DND-41 (cell line): Measurements from ENCODE around the gene ZNF578.
"Not testable (repeated sequence)": the region's sequence is repeated elsewhere in the genome, so short reads cannot be mapped to it uniquely, and the experiment has no call there.

Experiments used
- ATAC-seq: fragments of 200-7000 bp; cut with Tn5 transposase; 3 replicates; pipeline ENCODE4 v1.9.1; 2021; ENCODE audit warnings: low read depth; ENCODE audit not compliant: insufficient read depth
- DNase-seq: peaks from one replicate; pipeline ENCODE4 v3.0.0-alpha.2; 2020
- H2AFZ ChIP-seq: 2 replicates; pipeline ENCODE4 v1.6.0; 2012; ENCODE audit warnings: low read depth, low read length
- H3K27ac ChIP-seq: 2 replicates; pipeline ENCODE4 v1.5.1; 2012; ENCODE audit warnings: low read length, inconsistent platforms
- H3K27me3 ChIP-seq: fragments of 200-600 bp; sonication (generic); 2 replicates; pipeline ENCODE4 v1.6.0; 2012; ENCODE audit warnings: low read length, mild to moderate bottlenecking, inconsistent platforms; ENCODE audit not compliant: insufficient read depth, poor library complexity
- H3K36me3 ChIP-seq: 2 replicates; pipeline ENCODE4 v1.5.1; 2012; ENCODE audit warnings: low read length, inconsistent platforms; ENCODE audit not compliant: insufficient read depth
- H3K4me1 ChIP-seq: 2 replicates; pipeline ENCODE4 v1.5.1; 2012; ENCODE audit warnings: mild to moderate bottlenecking, low read length; ENCODE audit not compliant: insufficient read depth
- H3K4me2 ChIP-seq: 2 replicates; pipeline ENCODE4 v1.6.0; 2012; ENCODE audit warnings: mild to moderate bottlenecking, moderate library complexity, low read length, inconsistent platforms; ENCODE audit not compliant: insufficient read depth
- H3K4me3 ChIP-seq, 2 experiments: fragments of 200-600 bp in 1 of 2; shearing (Covaris generic) in 1 of 2; 2 replicates each; pipeline ENCODE4 v1.5.1; 2012 to 2016; ENCODE audit warnings: inconsistent platforms in 2 of 2, low read length in 2 of 2, mild to moderate bottlenecking in 2 of 2, low read depth in 1 of 2, moderate library complexity in 1 of 2
- H3K79me2 ChIP-seq: 2 replicates; pipeline ENCODE4 v1.6.0; 2012; ENCODE audit warnings: low read length, inconsistent platforms; ENCODE audit not compliant: insufficient read depth
- H3K9ac ChIP-seq: 2 replicates; pipeline ENCODE4 v1.6.0; 2012; ENCODE audit warnings: low read depth, mild to moderate bottlenecking, inconsistent platforms, low read length, moderate library complexity
- H3K9me3 ChIP-seq: 2 replicates; pipeline ENCODE4 v1.5.1; 2012; ENCODE audit warnings: low read length, moderate library complexity, mild to moderate bottlenecking, inconsistent platforms; ENCODE audit not compliant: insufficient read depth, severe bottlenecking
- H4K20me1 ChIP-seq: 2 replicates; pipeline ENCODE4 v1.6.0; 2012; ENCODE audit warnings: low read length; ENCODE audit not compliant: insufficient read depth
- EZH2 ChIP-seq: IDR thresholded peaks from 3 replicates; pipeline ENCODE4 v1.6.1; 2012; ENCODE audit warnings: borderline replicate concordance, low read depth, mild to moderate bottlenecking, moderate library complexity, low read length, inconsistent platforms; ENCODE audit not compliant: severe bottlenecking
- TF ChIP-seq, protein P1 (sequence below): IDR thresholded peaks from 2 replicates; pipeline ENCODE4 v1.5.1; 2012; ENCODE audit warnings: borderline replicate concordance, low read length, moderate library complexity, mild to moderate bottlenecking; ENCODE audit not compliant: poor library complexity, severe bottlenecking; ENCODE audit errors: extremely low read depth

The ZNF578 gene

DNA sequence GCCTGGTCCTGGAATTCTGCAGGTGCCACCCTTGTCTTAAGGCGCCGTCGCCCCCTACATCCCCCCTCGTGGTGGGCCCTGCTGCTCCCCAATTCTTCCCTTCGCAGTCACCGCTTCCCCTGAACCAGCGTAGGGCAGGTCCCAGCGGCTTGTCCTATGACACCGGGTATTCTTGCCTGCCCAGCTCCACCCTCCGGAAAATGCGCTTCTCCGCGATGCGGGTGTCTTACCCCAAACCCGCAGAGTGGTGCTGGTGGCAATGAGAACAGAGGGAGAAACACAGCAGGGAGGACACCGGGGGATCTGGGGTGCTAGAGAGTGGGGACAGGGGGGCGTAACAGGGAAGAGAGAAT lies 83.1 kb downstream of the ZNF578 start:
- H4K20me1 ChIP-seq = peaks cover 14% of the 10 kb centered on the region; the same call in 1 of the 2 replicates
- peak overlapping the region; percentile 75 for H3K9ac ChIP-seq
- no peaks in the 10 kb centered on the region for H3K9me3 ChIP-seq
- H3K4me2 ChIP-seq = peak overlapping the region; percentile 95
- TF ChIP-seq, protein P1, sequence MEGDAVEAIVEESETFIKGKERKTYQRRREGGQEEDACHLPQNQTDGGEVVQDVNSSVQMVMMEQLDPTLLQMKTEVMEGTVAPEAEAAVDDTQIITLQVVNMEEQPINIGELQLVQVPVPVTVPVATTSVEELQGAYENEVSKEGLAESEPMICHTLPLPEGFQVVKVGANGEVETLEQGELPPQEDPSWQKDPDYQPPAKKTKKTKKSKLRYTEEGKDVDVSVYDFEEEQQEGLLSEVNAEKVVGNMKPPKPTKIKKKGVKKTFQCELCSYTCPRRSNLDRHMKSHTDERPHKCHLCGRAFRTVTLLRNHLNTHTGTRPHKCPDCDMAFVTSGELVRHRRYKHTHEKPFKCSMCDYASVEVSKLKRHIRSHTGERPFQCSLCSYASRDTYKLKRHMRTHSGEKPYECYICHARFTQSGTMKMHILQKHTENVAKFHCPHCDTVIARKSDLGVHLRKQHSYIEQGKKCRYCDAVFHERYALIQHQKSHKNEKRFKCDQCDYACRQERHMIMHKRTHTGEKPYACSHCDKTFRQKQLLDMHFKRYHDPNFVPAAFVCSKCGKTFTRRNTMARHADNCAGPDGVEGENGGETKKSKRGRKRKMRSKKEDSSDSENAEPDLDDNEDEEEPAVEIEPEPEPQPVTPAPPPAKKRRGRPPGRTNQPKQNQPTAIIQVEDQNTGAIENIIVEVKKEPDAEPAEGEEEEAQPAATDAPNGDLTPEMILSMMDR = no peak
- no peak for TF ChIP-seq EZH2
- H3K4me1 ChIP-seq = peaks cover 37% of the 10 kb centered on the region
- H3K79me2 ChIP-seq = peaks cover 86% of the 10 kb centered on the region
- peak overlapping the region; percentile 85 for H2AFZ ChIP-seq
- peak overlapping the region; percentile 48 to 75 for H3K4me3 ChIP-seq
- peak; percentile 59 for ATAC-seq
- H3K27ac ChIP-seq = peak overlapping the region; percentile 89
- no peaks in the 10 kb centered on the region for H3K27me3 ChIP-seq
- peak; percentile 73 for DNase-seq
- peaks cover 12% of the 10 kb centered on the region for H3K36me3 ChIP-seq

DNA sequence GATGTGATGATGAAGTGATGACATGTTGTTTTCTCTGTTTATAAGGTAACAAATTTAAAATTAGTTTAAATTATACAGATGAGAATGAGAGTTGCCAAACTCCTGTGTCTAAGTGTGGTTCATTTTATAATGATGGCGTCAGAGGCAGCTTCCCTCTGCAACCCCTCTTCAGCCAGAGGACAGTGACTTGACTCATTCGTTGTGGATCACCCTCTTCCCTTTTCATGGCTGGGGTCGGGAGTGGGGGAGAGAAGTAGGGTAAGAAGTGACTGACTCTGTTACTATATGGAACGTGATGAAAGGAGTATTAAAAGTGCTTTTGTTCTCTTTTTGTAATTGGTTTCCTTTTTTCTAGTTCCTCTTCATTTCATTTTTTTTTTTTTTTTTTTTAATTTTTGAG lies 85.5 kb downstream of the ZNF578 start:
- ATAC-seq, H3K4me2 ChIP-seq, H3K27me3 ChIP-seq, H3K9ac ChIP-seq, H3K4me3 ChIP-seq, DNase-seq, H3K9me3 ChIP-seq, H3K27ac ChIP-seq, H2AFZ ChIP-seq: not testable (repeated sequence)
- peaks cover 17% of the 10 kb centered on the region for H3K36me3 ChIP-seq
- peaks cover 84% of the 10 kb centered on the region for H3K79me2 ChIP-seq
- peaks cover 18% of the 10 kb centered on the region; the same call in 1 of the 2 replicates for H4K20me1 ChIP-seq
- peaks cover 39% of the 10 kb centered on the region for H3K4me1 ChIP-seq

DNA sequence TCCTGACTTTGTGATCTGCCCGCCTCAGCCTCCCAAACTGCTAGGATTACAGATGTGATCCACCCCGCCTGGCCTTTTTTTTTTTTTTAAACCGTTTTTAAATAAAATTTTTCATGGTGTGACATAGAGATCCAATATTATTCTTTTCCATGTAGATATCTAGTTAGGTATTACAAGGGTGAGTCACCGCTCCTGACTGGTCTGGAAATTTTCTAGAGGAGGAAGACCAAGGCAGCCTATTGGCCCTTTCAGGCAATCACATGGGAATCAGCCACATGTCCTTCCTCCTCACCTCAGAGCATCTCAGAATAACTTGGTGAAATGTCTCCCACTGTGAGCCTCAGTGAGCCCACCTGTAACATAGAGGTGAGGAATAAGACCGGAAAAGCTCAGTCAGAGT lies 87.8 kb downstream of the ZNF578 start:
- not testable (repeated sequence) for H3K4me2 ChIP-seq, ATAC-seq, DNase-seq, H3K27ac ChIP-seq, H3K4me3 ChIP-seq, H3K9me3 ChIP-seq, H2AFZ ChIP-seq, H3K27me3 ChIP-seq, H3K9ac ChIP-seq
- Histone ChIP-seq H3K4me1 (peaks cover 20% of the 10 kb centered on the region), H3K36me3 (peaks cover 36% of the 10 kb centered on the region), H3K79me2 (peaks cover 85% of the 10 kb centered on the region), H4K20me1 (peaks cover 15% of the 10 kb centered on the region; the same call in 1 of the 2 replicates)

DNA sequence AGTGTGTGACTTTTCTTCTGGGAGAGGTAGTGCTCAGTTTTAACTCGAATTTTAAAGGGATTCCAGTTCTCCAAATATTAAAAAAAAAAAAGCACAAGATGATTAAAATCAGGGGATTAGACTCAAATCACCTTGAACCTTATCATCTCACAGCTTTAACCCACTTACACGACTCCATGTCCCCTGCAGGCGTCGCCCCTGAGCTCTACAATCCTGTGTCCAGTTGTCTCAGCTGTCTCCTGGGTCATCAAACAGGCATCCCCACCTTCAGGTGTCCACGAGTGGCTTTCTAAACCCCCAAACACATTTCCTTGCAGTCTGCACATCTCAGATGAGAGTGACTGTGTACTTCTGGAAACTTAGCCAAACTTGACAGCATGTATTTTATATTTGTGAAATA lies 88.3 kb downstream of the ZNF578 start:
- Histone ChIP-seq H3K4me1 (peaks cover 17% of the 10 kb centered on the region), H3K27ac (no peak overlapping the region), H3K4me2 (no peak overlapping the region), H3K9me3 (no peaks in the 10 kb centered on the region), H3K9ac (no peak overlapping the region), H3K79me2 (peaks cover 81% of the 10 kb centered on the region), H2AFZ (no peak overlapping the region), H4K20me1 (peaks cover 12% of the 10 kb centered on the region; the same call in 1 of the 2 replicates), H3K36me3 (peaks cover 41% of the 10 kb centered on the region), H3K4me3 (no peak overlapping the region), H3K27me3 (no peaks in the 10 kb centered on the region)
- no peak for DNase-seq
- no peak for ATAC-seq
- TF ChIP-seq, protein P1 = no peak
- no peak for TF ChIP-seq EZH2

DNA sequence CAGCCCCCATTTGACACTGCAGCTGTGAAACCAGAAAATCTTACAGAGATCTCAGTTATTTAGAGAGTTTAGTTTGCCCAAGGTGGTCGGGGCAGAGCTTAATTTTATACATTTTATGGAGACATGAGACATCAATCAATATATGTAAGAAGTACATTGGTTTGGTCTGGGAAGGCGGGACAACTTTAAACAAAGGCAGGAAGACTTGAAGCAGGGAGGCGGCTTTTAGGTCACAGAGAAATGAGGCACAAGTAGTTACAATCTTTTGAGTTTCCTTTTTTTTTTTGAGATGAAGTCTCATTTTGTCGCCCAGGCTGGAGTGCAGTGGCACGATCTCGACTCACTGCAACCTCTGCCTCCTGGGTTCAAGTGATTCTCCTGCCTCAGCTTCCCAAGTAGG lies 89.2 kb downstream of the ZNF578 start:
- Histone ChIP-seq H4K20me1 (peaks cover 10% of the 10 kb centered on the region; the same call in 1 of the 2 replicates), H3K79me2 (peaks cover 74% of the 10 kb centered on the region), H3K36me3 (peaks cover 50% of the 10 kb centered on the region)
- not testable (repeated sequence) for H3K4me2 ChIP-seq, H3K4me3 ChIP-seq, ATAC-seq, H3K27me3 ChIP-seq, H2AFZ ChIP-seq, H3K4me1 ChIP-seq, H3K27ac ChIP-seq, H3K9ac ChIP-seq, H3K9me3 ChIP-seq, DNase-seq
